CD4-positive, alpha-beta T cell (primary cell): ENCODE results near the gene PTPRT. TPM values are rescaled to one million over a fixed set of nuclear protein-coding genes. Genes with fewer than 3 reads are reported as not detected.

Experiments used
- ATAC-seq: fragments of 200-7000 bp; cut with Tn5 transposase; one replicate; pipeline ENCODE4 v1.10.0; 2022; ENCODE audit warnings: mild to moderate bottlenecking; ENCODE audit not compliant: poor library complexity
- CTCF ChIA-PET: fragments of 350-600 bp; sonication (Branson Sonifier 250); formaldehyde crosslinking; loops from one replicate; lab custom pipeline; 2021; ENCODE audit warnings: antibody characterized with exemption, inconsistent platforms; lab: Charles Lee
- POLR2A ChIA-PET: fragments of 350-600 bp; sonication (Branson Sonifier 250); formaldehyde crosslinking; loops from one replicate; lab custom pipeline; 2021; ENCODE audit warnings: antibody characterized with exemption, inconsistent platforms; lab: Charles Lee
- DNase-seq, 14 experiments: peaks; one replicate each; pipeline ENCODE4 v3.0.0-alpha.2; 2013 to 2020; ENCODE audit warnings: mixed read lengths in 2 of 14
- H3K27ac ChIP-seq, 2 donors: one replicate each; pipeline versions ENCODE4 v1.5.1 to v1.7.0; 2013; ENCODE audit warnings: low read length in 2 of 2, low read depth in 1 of 2, mild to moderate bottlenecking in 1 of 2
- H3K27me3 ChIP-seq, 2 experiments: 1 replicate in 1 of 2; 2 replicates in 1 of 2; pipeline versions ENCODE4 v1.6.1 to v1.7.0; 2013; ENCODE audit warnings: low read length in 2 of 2, control low read depth in 1 of 2, mild to moderate bottlenecking in 1 of 2, moderate library complexity in 1 of 2; ENCODE audit not compliant: insufficient read depth in 2 of 2, control insufficient read depth in 1 of 2
- H3K36me3 ChIP-seq: one replicate; pipeline ENCODE4 v1.6.1; 2013; ENCODE audit warnings: low read length, control low read depth; ENCODE audit not compliant: insufficient read depth
- H3K4me1 ChIP-seq: one replicate; pipeline ENCODE4 v1.6.1; 2013; ENCODE audit warnings: low read length, control low read depth; ENCODE audit not compliant: insufficient read depth
- H3K4me3 ChIP-seq: one replicate; pipeline ENCODE4 v1.5.1; 2013; ENCODE audit warnings: mild to moderate bottlenecking, low read length, moderate library complexity
- H3K9me3 ChIP-seq, 2 experiments: 1 replicate in 1 of 2; 2 replicates in 1 of 2; pipeline versions ENCODE4 v1.6.1 to v1.7.0; 2013; ENCODE audit warnings: low read length in 2 of 2, mild to moderate bottlenecking in 2 of 2, control low read depth in 1 of 2, moderate library complexity in 1 of 2; ENCODE audit not compliant: control insufficient read depth in 1 of 2, insufficient read depth in 1 of 2
- H3K27ac Mint-ChIP-seq: one replicate; pipeline ENCODE4 v1.8.0; 2020; ENCODE audit warnings: mixed read lengths
- H3K27me3 Mint-ChIP-seq: one replicate; pipeline ENCODE4 v1.8.0; 2021; ENCODE audit warnings: mixed read lengths
- H3K36me3 Mint-ChIP-seq: one replicate; pipeline ENCODE4 v1.8.0; 2021; ENCODE audit warnings: low read depth, mixed read lengths
- H3K4me1 Mint-ChIP-seq: one replicate; pipeline ENCODE4 v1.8.0; 2021; ENCODE audit warnings: low read depth, mixed read lengths
- H3K4me3 Mint-ChIP-seq: one replicate; pipeline ENCODE4 v1.8.0; 2020; ENCODE audit warnings: mild to moderate bottlenecking, mixed read lengths
- H3K9me3 Mint-ChIP-seq: one replicate; pipeline ENCODE4 v1.8.0; 2020; ENCODE audit warnings: mixed read lengths
- CTCF ChIP-seq: fragments of 200-600 bp; IDR thresholded peaks from one replicate; pipeline ENCODE4 v1.8.0; 2022; ENCODE audit warnings: antibody characterized with exemption, mild to moderate bottlenecking
- intact Hi-C, 2 experiments: fragments of 100-400 bp; cut with DNase I in 1 of 2; cut with micrococcal nuclease in 1 of 2; formaldehyde crosslinking; loops; one replicate each; pipeline versions ENCODE4 v1.15.1 to v1.9.0; 2023 to 2025; cut with DNase I, micrococcal nuclease
- total RNA-seq, 174 experiments: library from RNA in 2 of 174; stranded (reverse) in 2 of 174; gene quantifications; one replicate each; pipeline ENCODE4 v1.2.3 and lab custom pipeline; 2021 to 2026

The PTPRT gene
- total RNA-seq, 2 experiments from 2014 or later, result not detected

- no peaks in the 10 kb centered on the region for H3K4me1 Mint-ChIP-seq
- DNase-seq, result no peak
- Histone ChIP-seq H3K27me3 (peaks cover 0 to 6% of the 10 kb centered on the region in 2 experiments), H3K9me3 (peaks cover 0 to 6% of the 10 kb centered on the region in 2 experiments), H3K36me3 (no peaks in the 10 kb centered on the region), H3K4me1 (no peaks in the 10 kb centered on the region), H3K27ac (no peak overlapping the region), H3K4me3 (no peak overlapping the region)
- CTCF ChIA-PET, result no interaction called here
- ATAC-seq, result no peak
- no peak overlapping the region for H3K4me3 Mint-ChIP-seq
- no peak for TF ChIP-seq CTCF
- no peak overlapping the region for H3K27ac Mint-ChIP-seq
- intact Hi-C loops, result no loop called here
- peaks cover 27% of the 10 kb centered on the region for H3K27me3 Mint-ChIP-seq
- H3K9me3 Mint-ChIP-seq, result peaks cover 8% of the 10 kb centered on the region
- POLR2A ChIA-PET, result no interaction called here
- no peaks in the 10 kb centered on the region for H3K36me3 Mint-ChIP-seq
Measured at GRCh38 chr20:43096931-43097260, 92.8 kb downstream of the PTPRT start.

GRCh38 chr20:43096126-43096930 is 93.4 kb downstream of the PTPRT start:
- TF ChIP-seq CTCF, result no peak
- H3K9me3 ChIP-seq, result peaks cover 0 to 6% of the 10 kb centered on the region in 2 experiments
- no peak overlapping the region for H3K27ac ChIP-seq
- no peak for ATAC-seq
- CTCF ChIA-PET, result no interaction called here
- no peak overlapping the region for H3K27ac Mint-ChIP-seq
- no peaks in the 10 kb centered on the region for H3K36me3 Mint-ChIP-seq
- no peaks in the 10 kb centered on the region for H3K4me1 Mint-ChIP-seq
- H3K27me3 Mint-ChIP-seq, result peaks cover 22% of the 10 kb centered on the region
- DNase-seq, result no peak
- no peak overlapping the region for H3K4me3 ChIP-seq
- peaks cover 11% of the 10 kb centered on the region for H3K9me3 Mint-ChIP-seq
- intact Hi-C loops, result no loop called here
- H3K36me3 ChIP-seq, result no peaks in the 10 kb centered on the region
- H3K4me1 ChIP-seq, result no peaks in the 10 kb centered on the region
- no peak overlapping the region for H3K4me3 Mint-ChIP-seq
- POLR2A ChIA-PET, result no interaction called here
- H3K27me3 ChIP-seq, result peaks cover 0 to 6% of the 10 kb centered on the region in 2 experiments

GRCh38 chr20:43095034-43095433 is 94.7 kb downstream of the PTPRT start:
- Histone ChIP-seq H3K4me1 (no peaks in the 10 kb centered on the region), H3K9me3 (peaks cover 0 to 6% of the 10 kb centered on the region in 2 experiments), H3K27ac (no peak overlapping the region), H3K27me3 (peaks cover 0 to 6% of the 10 kb centered on the region in 2 experiments), H3K36me3 (no peaks in the 10 kb centered on the region), H3K4me3 (no peak overlapping the region)
- ATAC-seq (no peak), DNase-seq (no peak)
- intact Hi-C loops, result no loop called here
- Mint-ChIP-seq H3K36me3 (no peaks in the 10 kb centered on the region), H3K4me1 (no peaks in the 10 kb centered on the region), H3K27ac (no peak overlapping the region), H3K9me3 (peaks cover 11% of the 10 kb centered on the region), H3K4me3 (no peak overlapping the region), H3K27me3 (peaks cover 16% of the 10 kb centered on the region)
- TF ChIP-seq CTCF, result no peak
- POLR2A ChIA-PET, result no interaction called here
- CTCF ChIA-PET, result no interaction called here
